ES-I3 (cell line): ENCODE data around the gene UBR3.
"Not testable (repeated sequence)": the region's sequence is repeated elsewhere in the genome, so short reads cannot be mapped to it uniquely, and the experiment has no call there.

Experiments
- H3K36me3 ChIP-seq: 2 replicates; pipeline ENCODE4 v1.6.1; 2013; ENCODE audit warnings: mild to moderate bottlenecking, low read length, control low read depth, moderate library complexity; ENCODE audit not compliant: insufficient read depth
- H3K4me1 ChIP-seq: 2 replicates; pipeline ENCODE4 v1.6.1; 2013; ENCODE audit warnings: mild to moderate bottlenecking, control low read depth, low read length; ENCODE audit not compliant: insufficient read depth
- H3K9ac ChIP-seq: 2 replicates; pipeline ENCODE4 v1.6.1; 2013; ENCODE audit warnings: low read depth, mild to moderate bottlenecking, low read length, moderate library complexity
- H3K9me3 ChIP-seq: 2 replicates; pipeline ENCODE4 v1.6.1; 2013; ENCODE audit warnings: mild to moderate bottlenecking, low read length, moderate library complexity; ENCODE audit not compliant: control insufficient read depth, insufficient read depth

Gene UBR3

DNA sequence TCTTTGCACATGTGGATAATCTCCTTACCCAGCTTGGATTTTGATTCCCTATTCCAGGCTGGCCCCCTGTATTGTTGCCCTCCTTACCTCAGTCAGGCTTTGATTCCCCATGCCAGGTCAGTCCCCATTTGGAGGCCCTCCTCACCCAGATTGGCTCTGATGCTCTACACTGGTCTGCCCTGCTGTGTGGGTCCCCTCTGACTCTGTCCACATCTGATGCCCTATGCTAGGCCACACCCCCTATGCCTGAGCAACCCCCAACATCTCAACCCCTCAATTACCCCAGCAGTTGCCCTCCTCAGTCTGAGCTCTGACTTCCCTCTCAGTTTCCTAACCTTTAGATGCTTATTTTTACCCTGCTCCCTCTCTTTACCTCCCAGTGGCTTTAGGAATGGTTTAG is 89.4 kb downstream of the UBR3 start:
- Histone ChIP-seq H3K9me3 (no peaks in the 10 kb centered on the region), H3K9ac (no peak overlapping the region), H3K4me1 (no peaks in the 10 kb centered on the region)

GRCh38 chr2:169923977-169924376 is 96.7 kb downstream of the UBR3 start:
- Histone ChIP-seq H3K9ac (no peak overlapping the region), H3K36me3 (no peaks in the 10 kb centered on the region), H3K4me1 (no peaks in the 10 kb centered on the region), H3K9me3 (no peaks in the 10 kb centered on the region)

More for the DNA sequence above, 89.4 kb downstream of the UBR3 start:
- no peaks in the 10 kb centered on the region for H3K36me3 ChIP-seq

- no peaks in the 10 kb centered on the region for H3K36me3 ChIP-seq
- no peaks in the 10 kb centered on the region for H3K9me3 ChIP-seq
- no peak overlapping the region for H3K9ac ChIP-seq
- no peaks in the 10 kb centered on the region for H3K4me1 ChIP-seq
Observed at GRCh38 chr2:169925968-169926367, 98.7 kb downstream of the UBR3 start.

DNA sequence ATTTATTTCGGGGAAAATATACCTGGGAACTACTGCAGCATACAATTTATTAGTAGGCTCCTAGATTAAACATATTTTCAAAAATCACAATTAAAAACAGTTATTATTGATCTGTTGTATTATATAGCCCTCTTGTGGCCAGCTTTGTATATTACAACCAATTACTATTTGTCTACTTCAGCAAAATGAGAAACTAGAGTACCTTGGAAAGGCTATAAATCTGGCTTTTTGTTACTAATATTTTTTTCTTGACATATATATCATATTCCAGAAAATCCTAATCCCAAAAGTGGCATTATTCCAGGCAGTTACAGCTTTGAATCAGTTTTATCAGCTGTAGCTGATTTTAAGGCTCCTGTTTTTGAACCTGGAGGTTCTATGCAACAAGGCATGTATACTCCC is 101.2 kb downstream of the UBR3 start:
- no peaks in the 10 kb centered on the region for H3K9me3 ChIP-seq
- no peaks in the 10 kb centered on the region for H3K4me1 ChIP-seq
- H3K36me3 ChIP-seq, result no peaks in the 10 kb centered on the region
- H3K9ac ChIP-seq, result no peak overlapping the region

DNA sequence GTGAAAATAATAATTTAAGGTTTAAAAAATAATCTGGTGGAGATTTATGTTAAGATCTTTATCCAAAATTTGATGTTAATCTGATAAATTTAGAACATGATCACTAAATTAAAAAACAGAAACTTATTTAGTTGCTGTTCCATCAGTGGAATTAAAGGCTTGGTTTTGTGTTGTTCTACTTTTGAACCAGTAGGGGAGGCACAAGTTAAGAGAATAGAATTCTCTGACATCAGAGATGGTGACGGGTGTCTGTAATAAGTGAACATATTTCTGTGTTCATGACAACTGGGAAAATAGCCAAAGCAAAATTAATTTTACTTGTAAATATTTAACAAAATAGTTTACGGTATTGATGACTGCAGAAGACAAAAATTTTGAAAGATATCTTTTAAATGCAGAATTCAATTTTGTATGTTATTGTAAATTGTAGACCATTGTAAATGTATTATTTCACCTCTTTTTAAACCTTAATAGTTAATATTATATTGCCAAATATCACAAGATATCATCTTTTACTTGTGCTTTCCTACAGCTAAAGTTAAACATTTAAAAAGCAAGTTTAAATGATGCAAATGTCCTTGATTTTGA is 106.0 kb downstream of the UBR3 start:
- Histone ChIP-seq H3K9ac (no peak overlapping the region), H3K36me3 (no peaks in the 10 kb centered on the region), H3K4me1 (no peaks in the 10 kb centered on the region)

GRCh38 chr2:169936652-169937051 is 109.4 kb downstream of the UBR3 start:
- not testable (repeated sequence) for H3K36me3 ChIP-seq, H3K9ac ChIP-seq, H3K9me3 ChIP-seq, H3K4me1 ChIP-seq

More for the DNA sequence above, 106.0 kb downstream of the UBR3 start:
- no peaks in the 10 kb centered on the region for H3K9me3 ChIP-seq

DNA sequence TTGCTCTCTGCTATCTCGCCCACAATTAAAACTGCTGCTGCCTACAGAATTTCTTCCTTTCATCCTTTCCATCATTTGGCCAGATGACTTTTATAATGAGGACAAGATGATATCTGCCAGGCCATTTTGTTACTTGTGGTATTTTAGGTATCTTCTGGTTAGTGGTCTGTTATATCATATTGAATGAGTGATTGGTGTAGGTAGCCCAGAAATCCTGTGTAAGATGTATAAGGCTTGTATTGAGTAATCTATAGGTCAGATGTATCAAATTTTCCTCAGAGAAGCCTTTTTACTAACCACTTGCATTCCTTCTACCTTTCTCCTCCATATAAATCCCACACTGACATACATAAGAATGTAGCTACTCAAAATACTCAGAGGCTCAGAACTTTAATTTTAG is 118.3 kb downstream of the UBR3 start:
- Histone ChIP-seq H3K9me3 (no peaks in the 10 kb centered on the region), H3K36me3 (peaks cover 3% of the 10 kb centered on the region; the same call in 1 of the 2 replicates), H3K4me1 (no peaks in the 10 kb centered on the region), H3K9ac (no peak overlapping the region)

GRCh38 chr2:169946092-169946491 is 118.8 kb downstream of the UBR3 start:
- Histone ChIP-seq H3K36me3 (peaks cover 3% of the 10 kb centered on the region; the same call in 1 of the 2 replicates), H3K4me1 (no peaks in the 10 kb centered on the region), H3K9ac (no peak overlapping the region), H3K9me3 (no peaks in the 10 kb centered on the region)

DNA sequence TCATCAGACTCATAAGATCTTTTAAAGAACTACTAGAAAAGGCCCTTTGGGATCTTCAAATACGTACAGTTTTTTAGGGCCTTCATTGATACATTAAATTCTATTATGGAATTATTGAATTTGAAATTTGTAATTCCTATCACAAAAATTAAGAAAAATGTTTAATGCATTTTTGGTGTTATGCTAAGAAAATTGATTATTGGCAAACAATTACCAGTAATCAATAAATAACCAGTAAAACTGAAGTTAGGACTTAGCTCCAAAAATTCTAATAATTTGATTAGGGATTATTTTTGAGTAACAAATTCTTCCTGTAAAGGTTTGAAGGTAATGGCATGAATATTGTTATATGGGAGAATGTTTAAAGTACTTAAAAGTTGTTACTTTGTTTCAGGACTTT is 119.3 kb downstream of the UBR3 start:
- Histone ChIP-seq H3K9me3 (no peaks in the 10 kb centered on the region), H3K4me1 (no peaks in the 10 kb centered on the region), H3K36me3 (peaks cover 3% of the 10 kb centered on the region; the same call in 1 of the 2 replicates), H3K9ac (no peak overlapping the region)

GRCh38 chr2:169955940-169956339 is 128.7 kb downstream of the UBR3 start:
- no peaks in the 10 kb centered on the region for H3K9me3 ChIP-seq
- H3K4me1 ChIP-seq, result no peaks in the 10 kb centered on the region
- no peaks in the 10 kb centered on the region for H3K36me3 ChIP-seq
- H3K9ac ChIP-seq, result no peak overlapping the region

GRCh38 chr2:169957219-169957618 is 130.0 kb downstream of the UBR3 start:
- not testable (repeated sequence) for H3K4me1 ChIP-seq, H3K9ac ChIP-seq, H3K9me3 ChIP-seq, H3K36me3 ChIP-seq

- H3K9ac ChIP-seq, result no peak overlapping the region
- H3K4me1 ChIP-seq, result no peaks in the 10 kb centered on the region
- H3K9me3 ChIP-seq, result no peaks in the 10 kb centered on the region
- H3K36me3 ChIP-seq, result no peaks in the 10 kb centered on the region
Observed at GRCh38 chr2:169961911-169962310, 134.7 kb downstream of the UBR3 start.

DNA sequence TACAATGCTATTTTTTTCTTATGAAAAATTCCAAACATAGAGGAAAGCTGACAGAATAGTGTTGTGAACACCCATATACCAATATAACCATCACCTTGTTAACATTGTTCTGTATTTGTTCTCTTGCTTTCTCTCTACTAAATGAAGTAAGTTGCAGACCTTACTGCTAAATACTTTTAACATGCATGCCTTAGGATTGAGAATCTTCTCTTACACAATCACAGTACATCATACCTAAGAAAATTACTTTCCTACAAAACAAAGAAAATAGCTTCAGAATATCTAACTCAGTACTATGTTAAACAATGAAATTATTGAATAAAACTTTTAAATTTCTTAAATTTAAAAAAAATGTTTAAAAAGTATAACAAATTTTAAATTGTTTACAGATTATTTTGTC is 136.5 kb downstream of the UBR3 start:
- H3K9ac ChIP-seq, result no peak overlapping the region
- no peaks in the 10 kb centered on the region for H3K9me3 ChIP-seq
- no peaks in the 10 kb centered on the region for H3K36me3 ChIP-seq
- H3K4me1 ChIP-seq, result no peaks in the 10 kb centered on the region

DNA sequence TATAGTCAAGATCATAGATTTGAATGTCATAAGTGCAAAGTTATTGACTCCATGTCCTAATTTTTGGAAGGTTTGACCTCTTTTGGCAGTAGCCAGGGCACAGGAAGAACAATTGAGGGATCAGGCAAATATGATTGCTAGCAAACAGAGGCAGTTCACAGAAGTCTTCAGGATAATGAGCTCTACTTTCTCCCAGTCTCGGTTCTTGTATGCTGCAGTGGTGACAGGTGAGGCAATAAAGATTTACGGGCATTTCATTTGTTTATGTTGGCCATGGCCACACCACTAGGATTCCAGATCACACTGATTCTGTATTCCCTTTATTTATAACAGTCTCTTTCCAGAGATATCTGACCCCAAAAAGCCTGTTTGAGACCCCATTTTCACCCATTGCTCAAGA is 137.5 kb downstream of the UBR3 start:
- Histone ChIP-seq H3K4me1 (no peaks in the 10 kb centered on the region), H3K9ac (no peak overlapping the region)

GRCh38 chr2:169965495-169965894 is 138.2 kb downstream of the UBR3 start:
- no peaks in the 10 kb centered on the region for H3K9me3 ChIP-seq
- H3K4me1 ChIP-seq, result no peaks in the 10 kb centered on the region
- H3K36me3 ChIP-seq, result no peaks in the 10 kb centered on the region
- no peak overlapping the region for H3K9ac ChIP-seq

More for the DNA sequence above, 137.5 kb downstream of the UBR3 start:
- H3K36me3 ChIP-seq, result no peaks in the 10 kb centered on the region
- no peaks in the 10 kb centered on the region for H3K9me3 ChIP-seq

- no peaks in the 10 kb centered on the region for H3K9me3 ChIP-seq
- H3K36me3 ChIP-seq, result no peaks in the 10 kb centered on the region
- H3K4me1 ChIP-seq, result no peaks in the 10 kb centered on the region
- no peak overlapping the region for H3K9ac ChIP-seq
Observed at GRCh38 chr2:169966454-169966853, 139.2 kb downstream of the UBR3 start.
